ENCODE data around the gene SLC44A5.
"Not testable (repeated sequence)": the region's sequence is repeated elsewhere in the genome, so short reads cannot be mapped to it uniquely, and the experiment has no call there.

Gene SLC44A5

DNA sequence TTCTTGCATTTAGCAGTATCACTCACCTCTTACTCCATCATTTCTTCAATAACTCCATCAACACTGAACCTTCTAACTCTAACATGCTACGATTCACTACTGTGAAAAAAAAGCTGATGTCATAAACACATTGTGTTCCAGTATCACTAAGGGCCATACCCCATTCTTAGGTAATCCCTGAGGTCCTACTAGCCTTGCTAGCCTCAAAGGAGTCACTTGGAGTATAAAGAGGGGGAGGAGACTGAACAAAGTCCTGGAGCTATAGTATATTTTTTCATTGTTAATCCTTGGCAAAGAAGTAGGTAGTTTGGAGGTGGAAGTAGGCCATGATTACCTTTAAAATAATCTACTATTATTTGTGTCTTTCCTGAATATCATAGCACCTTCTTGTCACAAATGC, at the start of gene SLC44A5:
SLC44A5 (minus strand) TSS at position 101 of the 400 bp plus-strand sequence. CDS start 69,667 bp downstream, outside the sequence.
- no peak for DNase-seq

GRCh38 chr1:75655931-75656330, 45.0 kb upstream of the SLC44A5 start:
- DNase-seq = no peak

DNA sequence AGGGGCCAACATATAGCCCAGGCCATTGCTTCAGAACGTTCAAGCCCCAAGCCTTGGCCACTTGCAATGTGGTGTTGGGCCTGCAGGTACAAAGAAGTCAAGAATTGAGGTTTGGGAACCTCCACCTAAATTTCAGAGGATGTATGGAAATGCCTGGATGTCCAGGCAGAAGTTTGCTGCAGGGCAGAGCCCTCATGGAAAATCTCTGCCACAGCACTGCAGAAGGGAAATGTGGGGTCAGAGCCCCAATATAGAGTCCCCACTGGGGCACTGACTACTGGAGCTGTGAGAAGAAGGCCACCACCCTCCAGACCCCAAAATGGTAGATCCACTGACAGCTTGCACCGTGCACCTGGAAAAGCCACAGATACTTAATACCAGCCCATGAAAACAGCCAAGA, 36.3 kb upstream of the SLC44A5 start:
- not testable (repeated sequence) for DNase-seq

DNA sequence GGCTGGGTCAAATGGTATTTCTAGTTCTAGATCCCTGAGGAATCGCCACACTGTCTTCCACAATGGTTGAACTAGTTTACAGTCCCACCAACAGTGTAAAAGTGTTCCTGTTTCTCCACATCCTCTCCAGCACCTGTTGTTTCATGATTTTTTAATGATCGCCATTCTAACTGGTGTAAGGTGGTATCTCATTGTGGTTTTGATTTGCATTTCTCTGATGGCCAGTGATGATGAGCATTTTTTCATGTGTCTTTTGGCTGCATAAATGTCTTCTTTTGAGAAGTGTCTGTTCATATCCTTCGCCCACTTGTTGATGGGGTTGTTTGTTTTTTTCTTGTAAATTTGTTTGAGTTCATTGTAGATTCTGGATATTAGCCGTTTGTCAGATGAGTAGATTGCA, 34.2 kb upstream of the SLC44A5 start:
- DNase-seq = not testable (repeated sequence)

DNA sequence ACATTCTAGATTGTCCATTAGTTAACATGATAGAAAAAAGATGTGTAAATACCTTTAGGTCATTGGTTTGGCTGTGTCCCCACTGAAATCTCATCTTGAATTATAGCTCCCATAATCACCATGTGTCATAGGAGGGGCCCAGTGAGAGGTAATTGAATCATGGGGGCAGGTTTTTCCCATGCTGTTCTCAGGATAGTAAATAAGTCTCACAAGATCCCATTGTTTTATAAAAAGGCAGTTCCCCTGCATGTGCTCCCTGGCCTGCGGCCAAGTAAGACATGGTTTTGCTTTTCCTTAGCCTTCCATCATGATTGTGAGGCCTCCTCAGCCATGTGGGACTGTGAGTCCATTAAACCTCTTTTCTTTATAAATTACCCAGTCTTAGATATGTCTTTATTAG, 32.5 kb upstream of the SLC44A5 start:
- DNase-seq = no peak

DNA sequence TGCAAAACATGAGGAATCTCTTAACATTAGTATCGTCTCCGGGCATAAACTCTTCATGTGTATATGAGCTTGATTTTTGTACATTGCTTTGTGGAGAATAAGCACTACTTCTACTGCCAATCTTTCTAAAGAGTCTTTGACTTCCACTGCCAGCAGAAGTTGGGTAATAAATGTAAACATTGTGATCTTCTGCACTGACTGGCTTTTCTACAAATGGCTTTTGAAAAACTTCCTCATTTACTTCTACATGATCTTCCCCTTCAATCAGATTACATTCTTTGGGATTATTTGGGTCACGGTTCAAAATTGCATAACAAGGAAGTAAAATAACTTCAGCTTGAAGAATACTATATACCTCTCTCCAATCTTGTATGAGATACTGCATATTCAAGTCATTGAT, 30.4 kb upstream of the SLC44A5 start:
- no peak for DNase-seq

GRCh38 chr1:75640137-75640536, 29.2 kb upstream of the SLC44A5 start:
- no peak for DNase-seq

- peak; percentile 26 for DNase-seq
Measured at GRCh38 chr1:75632350-75632949, 21.5 kb upstream of the SLC44A5 start.

DNA sequence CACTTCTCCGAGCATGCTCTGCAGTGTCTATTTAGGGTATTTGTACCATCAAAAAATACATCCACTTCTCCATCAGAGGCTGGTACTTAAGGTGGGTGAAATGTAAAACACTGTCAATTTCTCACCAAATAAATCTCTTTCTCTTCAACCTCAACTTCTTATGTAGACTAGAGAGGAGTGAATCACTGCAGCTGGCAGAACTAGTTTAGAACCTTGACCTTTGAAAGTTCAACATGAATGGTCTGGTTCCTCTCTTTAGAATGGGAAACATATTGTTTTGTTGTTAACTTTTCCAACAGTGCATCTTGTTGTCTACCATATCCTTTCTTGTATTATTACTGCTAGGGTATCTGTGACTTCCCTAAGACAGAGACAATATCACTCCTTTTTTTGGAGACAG, 20.1 kb upstream of the SLC44A5 start:
- no peak for DNase-seq

DNA sequence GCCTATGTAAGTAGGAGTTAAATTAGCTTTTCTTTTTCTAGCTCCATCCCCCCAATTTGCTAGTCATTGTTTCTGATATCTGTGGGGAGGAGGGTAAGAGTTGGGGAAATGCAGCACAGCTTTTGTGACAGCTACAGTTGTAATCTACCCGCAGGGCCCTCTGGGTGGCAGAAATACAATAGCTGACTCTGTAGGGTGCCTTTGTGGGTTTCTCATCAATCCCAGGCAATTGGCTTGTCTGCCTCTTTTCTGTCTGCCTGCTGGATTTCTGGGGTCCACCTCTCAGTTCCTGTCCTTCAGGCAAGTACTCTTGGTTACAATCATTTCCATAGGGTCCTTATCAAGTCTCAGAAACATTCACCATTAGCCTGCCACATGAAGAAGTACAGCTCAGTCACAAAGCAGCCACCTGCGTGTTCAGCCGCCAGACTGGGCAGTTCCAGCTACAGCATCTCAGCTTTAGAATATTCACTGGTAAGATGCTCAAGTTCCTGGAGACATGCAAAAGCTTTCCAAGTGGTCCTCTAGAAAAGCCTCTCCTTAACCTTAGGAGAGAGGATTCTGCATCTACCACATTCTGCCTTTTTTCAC, 19.2 kb upstream of the SLC44A5 start:
- DNase-seq = no peak

- DNase-seq = no peak
Measured at GRCh38 chr1:75625795-75626194, 14.9 kb upstream of the SLC44A5 start.

- DNase-seq = no peak
Measured at GRCh38 chr1:75618382-75618781, 7.5 kb upstream of the SLC44A5 start.

- peak; percentile 13 for DNase-seq
Measured at GRCh38 chr1:75616436-75617433, 5.8 kb upstream of the SLC44A5 start.

DNA sequence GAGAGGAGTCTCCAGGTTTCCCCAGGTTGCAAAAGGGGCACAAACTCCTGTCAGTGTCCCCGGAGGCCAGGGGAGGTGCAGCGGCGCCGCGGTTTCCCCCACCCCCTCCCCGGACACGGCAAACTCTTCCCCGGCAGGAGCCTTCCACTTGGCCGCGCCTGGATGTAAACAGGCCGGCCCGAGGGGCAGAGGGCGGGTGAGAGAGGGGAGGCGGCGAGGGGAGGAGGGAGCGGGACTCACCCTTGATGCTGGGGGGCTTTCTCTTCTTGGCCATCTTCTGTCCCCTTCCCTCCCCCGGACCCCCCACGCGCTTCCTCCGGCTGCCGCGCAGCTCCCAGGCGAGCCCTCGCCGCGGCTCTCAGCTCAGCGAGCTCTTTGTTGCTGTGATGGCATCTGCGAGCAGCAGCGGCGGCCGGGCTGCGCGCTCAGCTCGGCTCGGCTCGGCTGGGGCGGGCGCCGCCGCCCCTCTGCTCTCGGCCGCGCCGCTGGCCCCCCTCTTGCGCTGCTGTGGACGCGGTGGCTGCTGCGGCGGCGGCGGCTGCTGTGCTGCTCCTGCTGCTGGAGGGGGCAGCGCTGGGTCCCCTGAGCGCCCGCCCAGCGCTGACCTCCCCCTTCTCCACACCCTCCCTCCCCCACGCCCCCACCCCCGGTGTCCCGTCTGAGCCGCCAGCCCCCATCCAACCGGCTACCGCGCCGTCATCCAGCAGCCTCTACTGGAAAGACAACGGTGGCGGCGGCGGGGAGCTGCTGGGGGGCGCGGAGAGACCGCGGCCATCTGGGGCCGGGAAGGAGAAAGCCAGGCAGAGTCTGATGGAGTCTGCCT, 4.9 kb upstream of the SLC44A5 start:
- peak; percentile 35 for DNase-seq

- DNase-seq = no peak
Measured at GRCh38 chr1:75614399-75614756, 3.5 kb upstream of the SLC44A5 start.

DNA sequence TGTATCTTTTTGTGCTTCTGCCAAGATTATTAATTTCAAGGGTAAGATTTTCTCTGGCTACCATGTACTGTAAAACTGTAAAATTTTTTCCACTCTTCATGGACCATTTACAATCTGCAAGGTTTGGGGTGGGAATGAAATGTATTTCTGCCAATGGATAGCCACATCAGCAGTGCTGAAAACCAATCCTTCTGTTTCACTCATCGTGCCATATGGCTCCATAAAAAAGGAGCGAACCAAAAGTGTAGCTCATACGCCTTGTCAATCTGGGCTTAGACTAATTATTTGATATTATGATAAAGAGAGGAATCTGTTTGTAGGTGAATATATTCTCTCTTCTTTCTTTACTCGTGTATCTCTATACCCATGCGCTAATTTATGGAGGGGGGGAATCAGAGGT, 3.0 kb upstream of the SLC44A5 start:
- no peak for DNase-seq

GRCh38 chr1:75612976-75613375, 2.1 kb upstream of the SLC44A5 start:
- DNase-seq = no peak

- no peak for DNase-seq
Measured at GRCh38 chr1:75602486-75602885, 8.4 kb downstream of the SLC44A5 start.

GRCh38 chr1:75600781-75601180, 10.1 kb downstream of the SLC44A5 start:
- no peak for DNase-seq

- DNase-seq = no peak
Measured at GRCh38 chr1:75594327-75594726, 16.6 kb downstream of the SLC44A5 start.

GRCh38 chr1:75593457-75593856, 17.5 kb downstream of the SLC44A5 start:
- not testable (repeated sequence) for DNase-seq

- DNase-seq = no peak
Measured at GRCh38 chr1:75589637-75590036, 21.3 kb downstream of the SLC44A5 start.

All from EL (cell line).